Large intestine (tissue), 3 donors: ENCODE data around the gene DDR1. TPM values are rescaled to one million over a fixed set of nuclear protein-coding genes. Genes with fewer than 3 reads are reported as not detected.
A peak's percentile ranks its signal among the peaks of the same experiment; 100 is the strongest.
"Not testable (repeated sequence)": the region's sequence is repeated elsewhere in the genome, so short reads cannot be mapped to it uniquely, and the experiment has no call there.

ENCODE experiments used
- DNase-seq, 2 donors: peaks; one replicate each; pipeline versions ENCODE4 v3.0.0 to v3.0.0-alpha.2; 2013
- H3K27ac ChIP-seq: one replicate; pipeline ENCODE4 v1.5.1; 2013; ENCODE audit warnings: low read length
- H3K27me3 ChIP-seq: 2 replicates; pipeline ENCODE4 v1.6.1; 2013; ENCODE audit warnings: low read length; ENCODE audit not compliant: control insufficient read depth, insufficient read depth
- H3K36me3 ChIP-seq: 2 replicates; pipeline ENCODE4 v1.6.1; 2013; ENCODE audit warnings: low read length; ENCODE audit not compliant: control insufficient read depth, insufficient read depth
- H3K4me1 ChIP-seq: one replicate; pipeline ENCODE4 v1.6.1; 2013; ENCODE audit warnings: low read length; ENCODE audit not compliant: control insufficient read depth, insufficient read depth
- H3K4me3 ChIP-seq: one replicate; pipeline ENCODE4 v1.5.1; 2013; ENCODE audit warnings: low read length
- H3K9me3 ChIP-seq: one replicate; pipeline ENCODE4 v1.6.1; 2013; ENCODE audit warnings: mild to moderate bottlenecking, low read depth, low read length, moderate library complexity; ENCODE audit not compliant: control insufficient read depth
- WGBS: methylation state at CpG from one replicate; pipeline ENCODE4 v1.1.5; 2013; ENCODE audit warnings: low lambda C conversion rate; ENCODE audit not compliant: insufficient coverage; 5-methylcytosine and 5-hydroxymethylcytosine counted together
- polyA plus RNA-seq: library from polyadenylated mRNA; unstranded; fragments of 120-200 nt; gene quantifications from one replicate; pipeline ENCODE4 v1.2.1, GENCODE V29; 2013

DDR1 gene
- polyA plus RNA-seq, 1 donor, result 150 TPM

- peak within 1 kb of the TSS; percentile 12 for H3K27ac ChIP-seq
- DNase-seq, result peak; percentile 97 to 98
- peaks cover 5% of the 10 kb centered on the region for H3K4me1 ChIP-seq
- peak within 1 kb of the TSS; percentile 74 for H3K4me3 ChIP-seq
- H3K36me3 ChIP-seq, result peaks cover 27% of the 10 kb centered on the region
- no peaks in the 10 kb centered on the region for H3K9me3 ChIP-seq
- H3K27me3 ChIP-seq, result no peaks in the 10 kb centered on the region
- WGBS, result 0% methylated on average over 4 of the region's 49 CpGs
These were observed 23.7 kb downstream of the DDR1 start, which contains the start of gene GTF2H4 for GRCh38 chr6:30907758-30908591. GTF2H4 (plus strand) TSS chr6:30908207.

GRCh38 chr6:30908700-30909099 lies 24.4 kb downstream of the DDR1 start:
- peaks cover 27% of the 10 kb centered on the region for H3K36me3 ChIP-seq
- WGBS, result no CpG with 5 or more reads among the region's 2 CpGs
- H3K27ac ChIP-seq, result no peak overlapping the region
- peaks cover 9% of the 10 kb centered on the region for H3K4me1 ChIP-seq
- H3K9me3 ChIP-seq, result no peaks in the 10 kb centered on the region
- no peak for DNase-seq
- H3K27me3 ChIP-seq, result no peaks in the 10 kb centered on the region
- H3K4me3 ChIP-seq, result peak overlapping the region; percentile 74

GRCh38 chr6:30910473-30910872 lies 26.2 kb downstream of the DDR1 start:
- not testable (repeated sequence) for H3K9me3 ChIP-seq, H3K27me3 ChIP-seq, DNase-seq, H3K4me3 ChIP-seq, H3K27ac ChIP-seq
- WGBS, result no CpG with 5 or more reads among the region's 12 CpGs
- H3K4me1 ChIP-seq, result peaks cover 18% of the 10 kb centered on the region
- H3K36me3 ChIP-seq, result peaks cover 27% of the 10 kb centered on the region

GRCh38 chr6:30912746-30913520 lies 28.6 kb downstream of the DDR1 start:
- 83% methylated on average over 1 of the region's 8 CpGs for WGBS
- no peak for DNase-seq
- no peak overlapping the region for H3K27ac ChIP-seq
- H3K4me3 ChIP-seq, result no peak overlapping the region
- peaks cover 41% of the 10 kb centered on the region for H3K36me3 ChIP-seq
- H3K9me3 ChIP-seq, result no peaks in the 10 kb centered on the region
- H3K27me3 ChIP-seq, result no peaks in the 10 kb centered on the region
- peaks cover 24% of the 10 kb centered on the region for H3K4me1 ChIP-seq

GRCh38 chr6:30913721-30914075 lies 29.4 kb downstream of the DDR1 start:
- H3K4me1 ChIP-seq, result peaks cover 22% of the 10 kb centered on the region
- peaks cover 48% of the 10 kb centered on the region for H3K36me3 ChIP-seq
- peak overlapping the region; percentile 82 for H3K27ac ChIP-seq
- no peaks in the 10 kb centered on the region for H3K27me3 ChIP-seq
- H3K9me3 ChIP-seq, result no peaks in the 10 kb centered on the region
- peak overlapping the region; percentile 47 for H3K4me3 ChIP-seq
- WGBS, result no CpG with 5 or more reads among the region's 31 CpGs
- peak in 1 of 2 donors; percentile 85 for DNase-seq

- Histone ChIP-seq H3K27me3 (no peaks in the 10 kb centered on the region), H3K9me3 (no peaks in the 10 kb centered on the region), H3K36me3 (peaks cover 50% of the 10 kb centered on the region), H3K27ac (peak within 1 kb of the TSS; percentile 95), H3K4me1 (peaks cover 19% of the 10 kb centered on the region), H3K4me3 (peak within 1 kb of the TSS; percentile 72)
- DNase-seq, result peak; percentile 97 to 99
- no CpG with 5 or more reads among the region's 52 CpGs for WGBS
These were observed 29.9 kb downstream of the DDR1 start, which contains the start of gene VARS2 for GRCh38 chr6:30914076-30914853. VARS2 (plus strand) TSS chr6:30914238; CDS start chr6:30914837, 599 bp downstream.

GRCh38 chr6:30914854-30915590 lies 30.7 kb downstream of the DDR1 start:
- Histone ChIP-seq H3K4me3 (peak overlapping the region; percentile 72), H3K36me3 (peaks cover 56% of the 10 kb centered on the region), H3K4me1 (peaks cover 19% of the 10 kb centered on the region), H3K27ac (peak overlapping the region; percentile 95), H3K27me3 (no peaks in the 10 kb centered on the region), H3K9me3 (no peaks in the 10 kb centered on the region)
- DNase-seq, result peak in 1 of 2 donors; percentile 52
- WGBS, result no CpG with 5 or more reads among the region's 17 CpGs

GRCh38 chr6:30915591-30915946 lies 31.2 kb downstream of the DDR1 start:
- WGBS, result no CpG with 5 or more reads among the region's 5 CpGs
- peaks cover 58% of the 10 kb centered on the region for H3K36me3 ChIP-seq
- no peaks in the 10 kb centered on the region for H3K27me3 ChIP-seq
- peak overlapping the region; percentile 95 for H3K27ac ChIP-seq
- DNase-seq, result peak; percentile 63 to 67
- no peaks in the 10 kb centered on the region for H3K9me3 ChIP-seq
- no peak overlapping the region for H3K4me3 ChIP-seq
- peaks cover 19% of the 10 kb centered on the region for H3K4me1 ChIP-seq

GRCh38 chr6:30917041-30917440 lies 32.7 kb downstream of the DDR1 start:
- Histone ChIP-seq H3K4me1 (peaks cover 19% of the 10 kb centered on the region), H3K36me3 (peaks cover 59% of the 10 kb centered on the region), H3K9me3 (no peaks in the 10 kb centered on the region), H3K4me3 (no peak overlapping the region), H3K27ac (no peak overlapping the region), H3K27me3 (no peaks in the 10 kb centered on the region)
- no CpG with 5 or more reads among the region's 7 CpGs for WGBS
- no peak for DNase-seq
